Lung (tissue), 12 donors: ENCODE measurements around the gene CIC. TPM values are rescaled to one million over a fixed set of nuclear protein-coding genes. Genes with fewer than 3 reads are reported as not detected.

Experiments
- ATAC-seq: fragments of 200-7000 bp; cut with Tn5 transposase; one replicate; pipeline ENCODE4 v1.9.1; 2020; ENCODE audit warnings: moderate number of reproducible peaks; ENCODE audit not compliant: insufficient read depth, low FRiP score
- DNase-seq, 3 donors: peaks; one replicate each; pipeline ENCODE4 v3.0.0-alpha.2; 2013 to 2017
- H3K27ac ChIP-seq, 2 donors: one replicate each; pipeline ENCODE4 v1.5.1; 2013; ENCODE audit warnings: mild to moderate bottlenecking in 2 of 2, moderate library complexity in 2 of 2, control low read depth in 1 of 2, inconsistent platforms in 1 of 2, low read depth in 1 of 2, low read length in 1 of 2
- H3K27me3 ChIP-seq, 3 donors: one replicate each; pipeline ENCODE4 v1.5.1; 2013; ENCODE audit warnings: low read length in 2 of 3; ENCODE audit not compliant: control insufficient read depth in 3 of 3, insufficient read depth in 3 of 3
- H3K36me3 ChIP-seq, 4 donors: one replicate each; pipeline ENCODE4 v1.5.1; 2013; ENCODE audit warnings: low read length in 4 of 4, mild to moderate bottlenecking in 1 of 4, moderate library complexity in 1 of 4; ENCODE audit not compliant: control insufficient read depth in 4 of 4, insufficient read depth in 4 of 4
- H3K4me1 ChIP-seq, 5 donors: one replicate each; pipeline ENCODE4 v1.5.1; 2013; ENCODE audit warnings: low read length in 5 of 5, mild to moderate bottlenecking in 2 of 5, moderate library complexity in 1 of 5; ENCODE audit not compliant: control insufficient read depth in 5 of 5, insufficient read depth in 5 of 5
- H3K4me3 ChIP-seq: one replicate; pipeline ENCODE4 v1.5.1; 2013; ENCODE audit warnings: mild to moderate bottlenecking, control low read depth, moderate library complexity
- H3K9ac ChIP-seq, 2 donors: one replicate each; pipeline ENCODE4 v1.5.1; 2013; ENCODE audit warnings: low read length in 2 of 2, control low read depth in 1 of 2; ENCODE audit not compliant: insufficient read depth in 1 of 2
- H3K9me3 ChIP-seq, 4 donors: one replicate each; pipeline ENCODE4 v1.5.1; 2013; ENCODE audit warnings: low read length in 3 of 4, mild to moderate bottlenecking in 1 of 4, moderate library complexity in 1 of 4; ENCODE audit not compliant: control insufficient read depth in 4 of 4, insufficient read depth in 3 of 4
- WGBS, 2 donors: extraction: QIAGEN DNeasy Blood & Tissue Kit; methylation state at CpG; one replicate each; pipeline ENCODE4 v1.1.7; 2013; 5-methylcytosine and 5-hydroxymethylcytosine counted together
- polyA plus RNA-seq, 2 donors: library from polyadenylated mRNA; stranded (reverse); fragments of 200-250 nt; gene quantifications; one replicate each; pipeline ENCODE4 v1.2.1, GENCODE V29; 2013
- total RNA-seq, 2 donors: library from RNA; depleted of rRNA in 1 of 2; stranded (reverse); fragments of >200 nt in 1 of 2; gene quantifications; one replicate each; pipeline ENCODE4 v1.2.1, GENCODE V29; 2014 to 2021
- TF ChIP-seq, protein P1 (sequence below): IDR thresholded peaks from 2 replicates; pipeline ENCODE4 v1.5.1; 2012; ENCODE audit warnings: mild to moderate bottlenecking; ENCODE audit errors: control extremely low read depth, extremely low read depth
- donor health status: control.
- donor health status: control.
- donor health status: Bipolar disorder and iron deficiency.
- donor health status: healthy.
- donor health status: DM: yes; HTN: yes; CAD: no.

The CIC gene
- total and polyA plus RNA-seq, 4 donors = 31.2 to 84.5 (median 40.6) TPM

DNA sequence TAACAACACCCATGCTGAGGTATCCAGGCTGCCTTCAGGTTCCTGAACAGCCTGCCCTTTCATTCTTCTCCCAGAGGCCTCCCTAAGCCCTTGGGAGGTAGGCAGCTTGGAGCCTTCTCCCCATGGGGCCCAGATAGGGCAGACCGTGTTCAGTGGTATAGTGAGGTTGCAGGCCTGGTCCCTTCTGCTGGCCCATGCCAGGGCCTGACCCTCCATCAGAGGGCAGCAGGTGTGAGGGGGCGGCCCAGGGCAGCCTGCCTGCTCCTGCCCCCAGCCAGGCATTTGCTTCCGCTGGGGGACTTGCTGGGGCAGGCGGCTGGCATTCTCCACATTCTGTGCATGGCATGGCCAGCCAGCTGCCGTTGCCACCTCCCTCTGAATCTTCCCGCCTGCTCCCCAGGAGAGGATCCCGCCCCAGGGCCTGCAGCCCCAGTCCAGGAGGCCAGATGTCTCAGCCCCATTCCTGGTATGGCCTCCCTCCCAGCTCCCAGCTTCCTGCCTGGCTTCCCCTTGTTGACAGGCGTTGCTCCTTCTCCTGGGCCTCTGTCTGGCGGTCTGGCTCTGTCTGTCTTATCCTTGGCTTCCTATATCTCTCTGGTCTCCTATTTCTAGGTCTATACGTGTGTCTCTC lies 8.9 kb downstream of the CIC start:
- no peaks in the 10 kb centered on the region for H3K9me3 ChIP-seq
- DNase-seq (peak in 1 of 3 donors; percentile 31), ATAC-seq (no peak)
- 49 to 52% methylated on average over 7 to 10 of the region's 10 CpGs for WGBS, 2 donors
- peaks cover 19 to 41% (median 24%) of the 10 kb centered on the region in 5 donors for H3K4me1 ChIP-seq
- H3K27me3 ChIP-seq = no peaks in the 10 kb centered on the region
- H3K36me3 ChIP-seq = peaks cover 0 to 21% (median 17%) of the 10 kb centered on the region in 4 donors
- H3K9ac ChIP-seq = peak overlapping the region in 1 of 2 donors; percentile 49
- H3K27ac ChIP-seq = peak overlapping the region; percentile 43 to 62
- no peak overlapping the region for H3K4me3 ChIP-seq
- TF ChIP-seq, protein P1, sequence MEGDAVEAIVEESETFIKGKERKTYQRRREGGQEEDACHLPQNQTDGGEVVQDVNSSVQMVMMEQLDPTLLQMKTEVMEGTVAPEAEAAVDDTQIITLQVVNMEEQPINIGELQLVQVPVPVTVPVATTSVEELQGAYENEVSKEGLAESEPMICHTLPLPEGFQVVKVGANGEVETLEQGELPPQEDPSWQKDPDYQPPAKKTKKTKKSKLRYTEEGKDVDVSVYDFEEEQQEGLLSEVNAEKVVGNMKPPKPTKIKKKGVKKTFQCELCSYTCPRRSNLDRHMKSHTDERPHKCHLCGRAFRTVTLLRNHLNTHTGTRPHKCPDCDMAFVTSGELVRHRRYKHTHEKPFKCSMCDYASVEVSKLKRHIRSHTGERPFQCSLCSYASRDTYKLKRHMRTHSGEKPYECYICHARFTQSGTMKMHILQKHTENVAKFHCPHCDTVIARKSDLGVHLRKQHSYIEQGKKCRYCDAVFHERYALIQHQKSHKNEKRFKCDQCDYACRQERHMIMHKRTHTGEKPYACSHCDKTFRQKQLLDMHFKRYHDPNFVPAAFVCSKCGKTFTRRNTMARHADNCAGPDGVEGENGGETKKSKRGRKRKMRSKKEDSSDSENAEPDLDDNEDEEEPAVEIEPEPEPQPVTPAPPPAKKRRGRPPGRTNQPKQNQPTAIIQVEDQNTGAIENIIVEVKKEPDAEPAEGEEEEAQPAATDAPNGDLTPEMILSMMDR = no peak

DNA sequence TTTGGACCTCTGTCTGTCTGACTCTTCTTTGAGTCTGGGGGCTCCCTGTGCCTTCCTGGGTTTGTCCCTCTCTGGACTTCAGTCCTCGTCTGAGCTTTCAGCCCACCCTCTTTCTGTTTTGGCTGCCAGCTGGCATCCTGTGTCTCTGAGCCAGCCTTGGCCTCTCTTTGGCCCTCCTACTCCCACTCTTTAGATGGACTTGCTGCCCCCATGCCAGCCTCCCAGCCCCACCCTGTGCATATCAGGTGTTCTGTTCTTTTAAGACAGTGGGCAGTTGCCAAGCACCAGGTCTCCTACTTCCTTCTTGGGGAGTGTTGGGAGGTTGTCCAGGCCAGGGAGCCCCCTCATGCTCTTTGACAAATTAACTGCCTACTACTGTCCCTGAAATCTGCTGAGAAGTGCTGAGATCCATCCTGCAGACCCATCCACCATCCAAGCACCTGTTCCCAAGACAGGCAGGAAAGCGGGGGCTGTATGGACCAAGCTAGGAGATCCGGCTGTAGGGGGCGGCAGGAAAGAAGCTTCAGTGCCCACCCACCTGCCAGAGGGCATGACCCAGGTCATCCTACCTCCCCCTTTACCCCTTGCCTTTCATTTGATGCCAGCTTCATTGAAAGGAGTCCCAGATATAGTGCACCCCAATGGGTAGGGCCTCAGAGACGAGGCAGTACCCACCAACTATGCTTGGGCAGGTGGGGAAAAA lies 9.6 kb downstream of the CIC start:
- Histone ChIP-seq H3K9ac (peak overlapping the region in 1 of 2 donors; percentile 63), H3K4me3 (no peak overlapping the region), H3K27me3 (no peaks in the 10 kb centered on the region), H3K4me1 (peaks cover 19 to 47% (median 30%) of the 10 kb centered on the region in 5 donors), H3K36me3 (peaks cover 0 to 19% (median 12%) of the 10 kb centered on the region in 4 donors), H3K27ac (peak overlapping the region; percentile 43 to 62), H3K9me3 (no peaks in the 10 kb centered on the region)
- TF ChIP-seq, protein P1 = no peak
- WGBS, 2 donors = 68% methylated on average over 5 of the region's 5 CpGs
- no peak for ATAC-seq
- DNase-seq = peak in 2 of 3 donors; percentile 20 to 26

DNA sequence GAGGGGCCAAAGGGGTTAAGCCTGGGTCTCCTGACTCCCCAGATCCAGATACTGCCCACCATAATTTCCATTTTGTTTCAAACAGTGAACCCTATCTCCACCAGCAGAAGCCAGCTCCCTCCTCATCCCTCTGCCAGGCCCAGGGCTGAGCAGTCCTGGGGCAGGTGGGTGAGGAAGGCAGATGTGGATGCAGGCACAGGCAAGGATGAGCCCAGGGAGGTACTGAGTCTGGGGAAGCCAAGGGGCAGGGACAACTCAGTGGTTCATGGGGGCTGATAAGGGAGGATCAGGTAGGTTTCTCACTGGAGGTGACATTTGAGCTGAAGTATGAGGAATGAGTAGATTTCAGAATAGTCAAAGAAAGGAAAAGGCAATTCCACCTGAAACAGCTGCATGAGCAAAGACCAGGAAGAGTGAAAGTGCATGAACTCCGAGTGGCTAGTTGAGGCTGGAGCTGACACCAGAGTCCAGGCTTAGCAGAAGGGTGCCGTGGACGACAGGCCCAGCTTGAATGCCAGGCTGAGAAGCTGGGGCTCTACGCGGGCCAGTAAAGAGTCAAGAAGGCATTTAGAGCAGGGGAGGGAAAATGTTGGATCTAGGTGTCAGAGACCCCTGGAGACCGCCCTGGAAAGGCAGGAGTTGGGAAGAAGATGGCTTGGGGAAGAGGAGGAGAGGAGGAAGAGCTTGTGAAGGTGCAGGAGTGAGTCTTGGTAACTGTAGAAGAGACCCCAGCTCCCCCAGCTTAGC lies 10.3 kb downstream of the CIC start:
- peak overlapping the region; percentile 28 to 63 for H3K9ac ChIP-seq
- no peaks in the 10 kb centered on the region for H3K27me3 ChIP-seq
- peak overlapping the region; percentile 77 to 96 for H3K27ac ChIP-seq
- peaks cover 0 to 18% (median 6%) of the 10 kb centered on the region in 4 donors for H3K36me3 ChIP-seq
- 8 to 12% methylated on average over 6 of the region's 6 CpGs for whole genome bisulfite sequencing, 2 donors
- no peak for ATAC-seq
- H3K4me3 ChIP-seq = no peak overlapping the region
- no peak for DNase-seq
- peaks cover 19 to 47% (median 30%) of the 10 kb centered on the region in 5 donors for H3K4me1 ChIP-seq
- TF ChIP-seq, protein P1 = no peak
- H3K9me3 ChIP-seq = no peaks in the 10 kb centered on the region
